Activated CD4-positive, alpha-beta T cell treated with anti-CD3 and anti-CD28 coated beads for 36 hours (primary cell): Measurements from ENCODE around the gene SYNM. TPM values are rescaled to one million over a fixed set of nuclear protein-coding genes. Genes with fewer than 3 reads are reported as not detected.

Experiments used
- ATAC-seq: fragments of 200-7000 bp; cut with Tn5 transposase; one replicate; pipeline ENCODE4 v1.10.0; 2021; ENCODE audit warnings: mild to moderate bottlenecking, moderate library complexity
- CTCF ChIA-PET: fragments of 350-600 bp; sonication (Branson Sonifier 250); formaldehyde crosslinking; loops from one replicate; lab custom pipeline; 2021; ENCODE audit warnings: antibody characterized with exemption; lab: Charles Lee
- POLR2A ChIA-PET: fragments of 350-600 bp; sonication (Branson Sonifier 250); formaldehyde crosslinking; loops from one replicate; lab custom pipeline; 2021; ENCODE audit warnings: antibody characterized with exemption, inconsistent platforms; lab: Charles Lee
- DNase-seq: peaks from one replicate; pipeline ENCODE4 v3.0.0-alpha.2; 2020
- H3K27ac Mint-ChIP-seq: one replicate; pipeline ENCODE4 v1.8.0; 2021; ENCODE audit warnings: mixed read lengths
- H3K27me3 Mint-ChIP-seq: one replicate; pipeline ENCODE4 v1.8.0; 2021; ENCODE audit warnings: mixed read lengths
- H3K36me3 Mint-ChIP-seq: one replicate; pipeline ENCODE4 v1.8.0; 2021; ENCODE audit warnings: low read depth, mixed read lengths
- H3K4me1 Mint-ChIP-seq: one replicate; pipeline ENCODE4 v1.8.0; 2021; ENCODE audit warnings: mixed read lengths
- H3K4me3 Mint-ChIP-seq: one replicate; pipeline ENCODE4 v1.8.0; 2021; ENCODE audit warnings: mild to moderate bottlenecking, moderate library complexity, mixed read lengths
- H3K9me3 Mint-ChIP-seq: one replicate; pipeline ENCODE4 v1.8.0; 2021; ENCODE audit warnings: low read depth, mixed read lengths
- intact Hi-C, 2 experiments: fragments of 100-400 bp; cut with DNase I in 1 of 2; cut with micrococcal nuclease in 1 of 2; formaldehyde crosslinking; loops; one replicate each; pipeline versions ENCODE4 v1.14.2 to v1.15.1; 2022 to 2024; cut with DNase I, micrococcal nuclease
- total RNA-seq, 2 experiments: library from RNA; stranded (reverse); gene quantifications; one replicate each; pipeline ENCODE4 v1.2.3, GENCODE V29; 2021

SYNM gene
- total RNA-seq, 2 experiments from 2014 or later: 0.09 to 0.14 TPM

DNA sequence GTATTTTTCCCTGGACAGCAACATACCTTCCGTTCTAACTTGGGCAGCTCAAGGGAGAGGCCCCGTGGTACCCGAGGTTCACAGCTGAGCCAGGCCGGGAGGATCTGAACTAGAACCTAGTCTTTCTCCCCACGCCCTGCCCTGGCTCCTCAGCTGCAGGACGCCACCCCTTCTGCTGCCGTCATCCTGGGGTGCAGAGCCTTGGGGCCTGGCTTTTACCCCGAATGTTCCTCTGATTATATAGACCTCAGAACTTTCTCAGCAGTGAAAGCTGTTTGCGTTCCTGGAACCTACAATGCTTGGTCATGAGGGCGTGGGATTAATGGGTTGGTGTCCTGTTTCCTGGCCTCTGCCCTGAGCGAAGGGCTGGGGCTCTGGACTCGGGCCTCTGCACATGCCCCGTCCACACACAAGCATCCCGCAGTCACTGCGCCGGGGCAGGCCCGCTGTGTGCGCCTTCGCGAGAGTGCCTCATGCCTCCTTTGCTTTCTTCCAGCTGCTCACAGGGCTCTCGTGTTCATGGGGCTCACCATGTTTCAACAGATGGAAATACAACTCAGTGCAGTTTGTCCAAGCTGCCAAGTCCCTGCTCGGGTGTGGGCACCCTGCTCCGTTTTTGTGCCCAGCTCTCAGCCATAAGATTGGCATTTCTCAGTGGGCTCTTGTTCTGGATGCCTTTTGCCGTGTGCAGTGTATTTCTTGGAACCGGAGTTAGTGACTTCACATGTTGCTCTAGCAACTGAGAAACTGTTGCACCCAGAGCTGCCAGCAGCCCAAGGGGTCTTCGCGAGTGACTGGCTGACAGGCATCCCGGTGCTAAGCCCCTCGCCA, 20.4 kb downstream of the SYNM start:
- no peak overlapping the region for H3K4me3 Mint-ChIP-seq
- DNase-seq (no peak), ATAC-seq (no peak)
- H3K27ac Mint-ChIP-seq: no peak overlapping the region
- H3K36me3 Mint-ChIP-seq: no peaks in the 10 kb centered on the region
- CTCF ChIA-PET: no interaction called here
- POLR2A ChIA-PET: no interaction called here
- intact Hi-C loops: no loop called here
- H3K4me1 Mint-ChIP-seq: no peaks in the 10 kb centered on the region
- no peaks in the 10 kb centered on the region for H3K27me3 Mint-ChIP-seq
- no peaks in the 10 kb centered on the region for H3K9me3 Mint-ChIP-seq

DNA sequence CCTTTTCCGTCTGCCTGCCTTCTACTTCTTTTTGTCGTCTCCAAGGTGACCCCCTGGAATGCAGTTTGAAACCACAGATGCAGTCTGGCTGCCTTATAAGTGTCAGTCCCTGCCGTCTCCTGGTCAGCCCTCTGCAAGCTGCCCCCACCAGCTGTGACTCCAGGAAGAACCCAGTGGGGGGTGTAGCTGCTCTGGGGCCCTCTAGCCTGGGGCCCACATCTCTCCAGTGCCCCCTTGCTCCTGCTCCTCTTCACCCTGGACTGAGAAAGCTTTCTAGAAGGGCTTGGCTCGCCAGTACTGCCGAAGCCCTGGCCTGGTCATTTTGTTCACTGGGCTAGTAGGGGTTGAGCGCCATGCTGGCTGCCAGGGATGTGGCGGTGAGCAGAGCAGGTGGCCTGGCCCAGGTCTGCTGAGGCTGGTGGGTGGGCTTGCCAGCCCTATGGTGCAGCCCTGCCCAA, 21.3 kb downstream of the SYNM start:
- H3K4me1 Mint-ChIP-seq: no peaks in the 10 kb centered on the region
- DNase-seq: no peak
- POLR2A ChIA-PET: no interaction called here
- H3K36me3 Mint-ChIP-seq: no peaks in the 10 kb centered on the region
- H3K4me3 Mint-ChIP-seq: no peak overlapping the region
- intact Hi-C loops: no loop called here
- H3K9me3 Mint-ChIP-seq: no peaks in the 10 kb centered on the region
- H3K27me3 Mint-ChIP-seq: no peaks in the 10 kb centered on the region
- CTCF ChIA-PET: no interaction called here
- H3K27ac Mint-ChIP-seq: no peak overlapping the region
- no peak for ATAC-seq

DNA sequence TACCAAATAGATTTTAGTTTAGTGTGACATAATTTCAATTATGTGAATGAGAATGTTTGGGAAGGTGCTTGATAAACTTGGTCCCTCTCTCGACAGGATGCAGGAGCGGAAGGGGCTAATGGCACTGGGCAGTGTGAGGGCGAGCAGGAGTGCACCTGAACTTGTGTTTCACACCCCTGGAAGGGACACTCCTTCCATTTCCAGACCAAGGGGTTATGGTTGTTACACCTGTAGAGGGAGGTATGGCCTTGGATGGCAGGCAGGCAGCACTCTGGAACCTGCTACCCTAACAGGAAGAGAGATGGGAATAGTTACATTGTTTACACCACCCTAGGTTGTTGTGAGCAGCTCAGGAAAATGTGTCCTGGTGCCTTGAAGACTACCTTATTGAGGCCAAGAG, 22.1 kb downstream of the SYNM start:
- H3K27me3 Mint-ChIP-seq: no peaks in the 10 kb centered on the region
- no peaks in the 10 kb centered on the region for H3K36me3 Mint-ChIP-seq
- DNase-seq: no peak
- no peak overlapping the region for H3K27ac Mint-ChIP-seq
- ChIA-PET POLR2A (no interaction called here), CTCF (interaction anchor here (2.0 kb wide), 1 partner anchor 9 kb away, joined by 6 read pairs; no protein-coding TSS in a partner anchor)
- ATAC-seq: no peak
- H3K4me3 Mint-ChIP-seq: no peak overlapping the region
- H3K4me1 Mint-ChIP-seq: no peaks in the 10 kb centered on the region
- intact Hi-C loops: no loop called here
- H3K9me3 Mint-ChIP-seq: no peaks in the 10 kb centered on the region

DNA sequence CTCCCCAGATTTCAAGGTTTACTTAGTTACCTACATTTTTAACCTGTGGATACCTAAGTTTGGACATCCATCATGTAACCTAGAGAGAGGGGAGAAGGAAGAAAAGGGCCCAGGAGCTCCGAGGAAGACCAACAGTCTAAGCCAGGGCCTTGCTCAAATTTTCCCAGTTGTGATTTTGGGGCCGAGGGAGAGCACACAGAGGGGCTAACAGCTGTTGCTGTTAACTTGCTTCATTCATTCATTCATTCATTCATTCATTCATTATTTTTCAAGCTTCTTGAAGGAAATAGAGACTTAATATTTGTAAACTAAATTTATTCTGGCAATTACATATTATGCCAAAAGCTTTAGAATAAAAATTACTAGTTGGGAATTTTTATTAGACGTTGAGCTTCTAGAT, 22.9 kb downstream of the SYNM start:
- ChIA-PET POLR2A (no interaction called here), CTCF (interaction anchor here (0.7 to 2.0 kb wide), 2 partner anchors 10 to 713 kb away, joined by 3 to 6 read pairs; no protein-coding TSS in a partner anchor)
- DNase-seq: no peak
- no peaks in the 10 kb centered on the region for H3K36me3 Mint-ChIP-seq
- H3K27me3 Mint-ChIP-seq: no peaks in the 10 kb centered on the region
- intact Hi-C loops: no loop called here
- no peak overlapping the region for H3K4me3 Mint-ChIP-seq
- no peaks in the 10 kb centered on the region for H3K4me1 Mint-ChIP-seq
- no peak overlapping the region for H3K27ac Mint-ChIP-seq
- H3K9me3 Mint-ChIP-seq: no peaks in the 10 kb centered on the region
- no peak for ATAC-seq

DNA sequence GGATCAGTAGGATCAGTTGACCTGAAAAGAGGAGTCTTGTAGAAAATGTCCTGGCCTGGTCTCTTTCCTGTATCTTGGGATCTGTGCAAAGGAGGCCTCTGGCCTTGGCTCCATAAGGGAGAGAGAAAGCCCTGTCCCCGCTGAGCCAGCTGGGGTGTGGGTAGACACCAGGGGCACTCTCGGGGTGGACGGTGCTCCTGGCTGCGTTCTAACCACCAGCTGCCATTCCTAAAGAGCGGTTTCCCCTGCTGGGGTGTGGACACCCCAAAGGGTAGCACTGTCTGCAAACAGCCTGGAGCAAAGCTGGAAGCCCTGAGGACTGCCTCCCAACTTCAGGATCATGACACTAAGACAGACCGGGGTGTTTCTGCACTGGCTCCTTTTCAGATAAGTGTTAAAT, 23.5 kb downstream of the SYNM start:
- intact Hi-C loops: no loop called here
- no peak for DNase-seq
- POLR2A ChIA-PET: no interaction called here
- Mint-ChIP-seq H3K4me1 (no peaks in the 10 kb centered on the region), H3K4me3 (no peak overlapping the region), H3K9me3 (no peaks in the 10 kb centered on the region), H3K27me3 (no peaks in the 10 kb centered on the region), H3K36me3 (no peaks in the 10 kb centered on the region), H3K27ac (no peak overlapping the region)
- CTCF ChIA-PET: interaction anchor here (2.0 kb wide), 1 partner anchor 11 kb away, joined by 6 read pairs; no protein-coding TSS in a partner anchor
- ATAC-seq: no peak

DNA sequence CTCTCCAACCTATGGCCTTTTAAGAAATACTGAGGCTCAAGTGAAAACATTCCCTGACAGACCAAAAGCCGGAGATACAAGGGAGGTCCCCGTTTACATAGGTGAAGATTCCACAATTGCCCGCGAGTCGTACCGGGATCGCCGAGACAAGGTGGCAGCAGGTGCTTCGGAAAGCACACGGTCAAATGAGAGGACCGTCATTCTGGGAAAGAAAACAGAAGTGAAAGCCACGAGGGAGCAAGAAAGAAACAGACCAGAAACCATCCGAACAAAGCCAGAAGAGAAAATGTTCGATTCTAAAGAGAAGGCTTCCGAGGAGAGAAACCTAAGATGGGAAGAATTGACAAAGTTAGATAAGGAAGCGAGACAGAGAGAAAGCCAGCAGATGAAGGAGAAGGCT, 24.8 kb downstream of the SYNM start:
- Mint-ChIP-seq H3K27me3 (no peaks in the 10 kb centered on the region), H3K9me3 (no peaks in the 10 kb centered on the region), H3K4me1 (no peaks in the 10 kb centered on the region), H3K4me3 (no peak overlapping the region), H3K27ac (no peak overlapping the region), H3K36me3 (no peaks in the 10 kb centered on the region)
- CTCF ChIA-PET: interaction anchor here (1.3 kb wide), 1 partner anchor 24 kb away, joined by 3 read pairs; the partner anchor contains the start of gene SYNM
- DNase-seq: no peak
- ATAC-seq: no peak
- intact Hi-C loops: no loop called here
- POLR2A ChIA-PET: no interaction called here

DNA sequence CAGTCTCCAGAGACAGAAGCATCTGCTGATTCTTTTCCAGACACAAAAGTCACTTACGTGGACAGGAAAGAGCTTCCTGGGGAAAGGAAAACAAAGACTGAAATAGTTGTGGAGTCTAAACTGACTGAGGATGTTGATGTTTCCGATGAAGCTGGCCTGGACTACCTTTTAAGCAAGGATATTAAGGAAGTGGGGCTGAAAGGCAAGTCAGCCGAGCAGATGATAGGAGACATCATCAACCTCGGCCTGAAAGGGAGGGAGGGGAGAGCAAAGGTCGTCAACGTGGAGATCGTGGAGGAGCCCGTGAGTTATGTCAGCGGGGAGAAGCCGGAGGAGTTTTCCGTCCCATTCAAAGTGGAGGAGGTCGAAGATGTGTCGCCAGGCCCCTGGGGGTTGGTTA, 25.4 kb downstream of the SYNM start:
- CTCF ChIA-PET: interaction anchor here (1.3 kb wide), 1 partner anchor 25 kb away, joined by 3 read pairs; the partner anchor contains the start of gene SYNM
- no peak for ATAC-seq

DNA sequence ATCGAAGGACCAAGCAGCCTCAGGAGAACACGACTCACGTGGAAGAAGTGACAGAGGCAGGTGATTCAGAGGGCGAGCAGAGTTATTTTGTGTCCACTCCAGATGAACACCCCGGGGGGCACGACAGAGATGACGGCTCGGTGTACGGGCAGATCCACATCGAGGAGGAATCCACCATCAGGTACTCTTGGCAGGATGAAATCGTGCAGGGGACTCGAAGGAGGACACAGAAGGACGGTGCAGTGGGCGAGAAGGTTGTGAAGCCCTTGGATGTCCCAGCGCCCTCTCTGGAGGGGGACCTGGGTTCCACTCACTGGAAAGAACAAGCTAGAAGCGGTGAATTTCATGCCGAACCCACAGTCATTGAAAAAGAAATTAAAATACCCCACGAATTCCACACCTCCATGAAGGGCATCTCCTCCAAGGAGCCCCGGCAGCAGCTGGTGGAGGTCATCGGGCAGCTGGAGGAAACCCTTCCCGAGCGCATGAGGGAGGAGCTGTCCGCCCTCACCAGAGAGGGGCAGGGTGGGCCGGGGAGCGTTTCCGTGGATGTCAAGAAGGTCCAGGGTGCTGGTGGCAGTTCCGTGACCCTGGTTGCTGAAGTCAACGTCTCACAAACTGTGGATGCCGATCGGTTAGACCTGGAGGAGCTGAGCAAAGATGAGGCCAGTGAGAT, 26.0 kb downstream of the SYNM start:
- no peaks in the 10 kb centered on the region for H3K9me3 Mint-ChIP-seq
- no peak overlapping the region for H3K27ac Mint-ChIP-seq
- H3K4me1 Mint-ChIP-seq: no peaks in the 10 kb centered on the region
- H3K27me3 Mint-ChIP-seq: no peaks in the 10 kb centered on the region
- no peaks in the 10 kb centered on the region for H3K36me3 Mint-ChIP-seq
- no peak for ATAC-seq
- CTCF ChIA-PET: interaction anchor here (1.3 kb wide), 1 partner anchor 26 kb away, joined by 3 read pairs; the partner anchor contains the start of gene SYNM
- no peak for DNase-seq
- intact Hi-C loops: no loop called here
- POLR2A ChIA-PET: no interaction called here
- no peak overlapping the region for H3K4me3 Mint-ChIP-seq

More for the DNA sequence above, 25.4 kb downstream of the SYNM start:
- H3K4me1 Mint-ChIP-seq: no peaks in the 10 kb centered on the region
- H3K27ac Mint-ChIP-seq: no peak overlapping the region
- no peaks in the 10 kb centered on the region for H3K27me3 Mint-ChIP-seq
- H3K9me3 Mint-ChIP-seq: no peaks in the 10 kb centered on the region
- no peaks in the 10 kb centered on the region for H3K36me3 Mint-ChIP-seq
- POLR2A ChIA-PET: no interaction called here
- intact Hi-C loops: no loop called here
- DNase-seq: no peak
- H3K4me3 Mint-ChIP-seq: no peak overlapping the region

DNA sequence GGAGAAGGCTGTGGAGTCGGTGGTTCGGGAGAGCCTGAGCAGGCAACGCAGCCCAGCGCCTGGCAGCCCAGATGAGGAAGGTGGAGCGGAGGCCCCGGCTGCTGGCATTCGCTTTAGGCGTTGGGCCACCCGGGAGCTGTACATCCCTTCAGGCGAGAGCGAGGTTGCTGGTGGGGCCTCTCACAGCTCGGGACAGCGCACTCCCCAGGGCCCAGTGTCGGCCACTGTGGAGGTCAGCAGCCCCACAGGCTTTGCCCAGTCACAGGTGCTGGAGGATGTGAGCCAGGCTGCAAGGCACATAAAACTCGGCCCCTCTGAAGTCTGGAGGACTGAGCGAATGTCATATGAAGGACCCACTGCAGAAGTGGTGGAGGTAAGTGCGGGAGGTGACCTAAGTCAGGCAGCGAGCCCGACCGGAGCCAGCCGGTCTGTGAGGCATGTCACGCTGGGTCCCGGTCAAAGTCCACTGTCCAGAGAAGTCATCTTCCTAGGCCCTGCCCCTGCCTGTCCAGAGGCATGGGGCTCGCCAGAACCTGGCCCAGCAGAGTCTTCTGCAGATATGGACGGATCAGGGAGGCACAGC, 26.7 kb downstream of the SYNM start:
- no peak overlapping the region for H3K27ac Mint-ChIP-seq
- H3K4me1 Mint-ChIP-seq: no peaks in the 10 kb centered on the region
- intact Hi-C loops: no loop called here
- no peak for ATAC-seq
- no peaks in the 10 kb centered on the region for H3K36me3 Mint-ChIP-seq
- H3K4me3 Mint-ChIP-seq: no peak overlapping the region
- H3K9me3 Mint-ChIP-seq: no peaks in the 10 kb centered on the region
- no peaks in the 10 kb centered on the region for H3K27me3 Mint-ChIP-seq
- POLR2A ChIA-PET: no interaction called here
- CTCF ChIA-PET: no interaction called here
- DNase-seq: no peak

DNA sequence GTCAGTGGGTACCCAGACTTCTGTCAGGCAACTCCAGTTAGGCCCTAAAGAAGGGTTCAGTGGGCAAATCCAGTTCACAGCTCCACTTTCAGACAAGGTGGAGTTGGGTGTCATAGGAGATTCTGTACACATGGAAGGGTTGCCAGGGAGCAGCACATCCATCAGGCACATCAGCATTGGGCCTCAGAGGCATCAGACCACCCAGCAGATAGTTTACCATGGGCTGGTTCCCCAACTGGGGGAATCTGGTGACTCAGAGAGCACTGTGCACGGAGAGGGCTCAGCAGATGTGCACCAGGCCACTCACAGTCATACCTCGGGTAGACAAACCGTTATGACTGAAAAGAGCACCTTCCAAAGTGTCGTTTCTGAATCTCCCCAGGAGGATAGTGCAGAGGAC, 27.2 kb downstream of the SYNM start:
- DNase-seq (no peak), ATAC-seq (no peak)
- H3K4me3 Mint-ChIP-seq: no peak overlapping the region
- H3K4me1 Mint-ChIP-seq: no peaks in the 10 kb centered on the region
- H3K36me3 Mint-ChIP-seq: no peaks in the 10 kb centered on the region
- no peaks in the 10 kb centered on the region for H3K27me3 Mint-ChIP-seq
- POLR2A ChIA-PET: no interaction called here
- CTCF ChIA-PET: no interaction called here
- no peaks in the 10 kb centered on the region for H3K9me3 Mint-ChIP-seq
- intact Hi-C loops: no loop called here
- H3K27ac Mint-ChIP-seq: no peak overlapping the region

DNA sequence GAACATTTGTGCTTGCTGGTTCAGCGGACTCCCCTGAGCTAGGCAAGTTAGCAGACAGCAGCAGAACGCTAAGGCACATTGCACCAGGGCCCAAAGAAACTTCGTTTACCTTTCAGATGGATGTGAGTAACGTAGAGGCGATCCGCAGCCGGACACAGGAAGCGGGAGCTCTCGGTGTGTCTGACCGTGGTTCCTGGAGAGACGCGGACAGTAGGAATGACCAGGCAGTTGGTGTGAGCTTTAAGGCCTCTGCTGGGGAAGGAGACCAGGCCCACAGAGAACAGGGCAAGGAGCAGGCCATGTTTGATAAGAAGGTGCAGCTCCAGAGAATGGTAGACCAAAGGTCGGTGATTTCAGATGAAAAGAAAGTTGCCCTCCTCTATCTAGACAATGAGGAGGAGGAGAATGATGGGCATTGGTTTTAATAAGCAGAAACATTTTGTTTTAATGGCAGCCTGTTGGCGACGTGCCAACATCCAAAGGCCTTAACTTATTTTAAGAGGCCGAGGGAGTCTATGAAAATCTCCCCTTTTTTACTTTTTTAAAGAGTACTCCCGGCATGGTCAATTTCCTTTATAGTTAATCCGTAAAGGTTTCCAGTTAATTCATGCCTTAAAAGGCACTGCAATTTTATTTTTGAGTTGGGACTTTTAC, 27.9 kb downstream of the SYNM start:
- CTCF ChIA-PET: no interaction called here
- H3K27me3 Mint-ChIP-seq: no peaks in the 10 kb centered on the region
- POLR2A ChIA-PET: no interaction called here
- no peaks in the 10 kb centered on the region for H3K36me3 Mint-ChIP-seq
- H3K9me3 Mint-ChIP-seq: no peaks in the 10 kb centered on the region
- H3K4me1 Mint-ChIP-seq: no peaks in the 10 kb centered on the region
- H3K27ac Mint-ChIP-seq: no peak overlapping the region
- intact Hi-C loops: no loop called here
- ATAC-seq (no peak), DNase-seq (no peak)
- H3K4me3 Mint-ChIP-seq: no peak overlapping the region
